Endodermal cell (in vitro differentiated cells): ENCODE data around the gene LY86. TPM values are rescaled to one million over a fixed set of nuclear protein-coding genes. Genes with fewer than 3 reads are reported as not detected.
A peak's percentile ranks its signal among the peaks of the same experiment; 100 is the strongest.

Experiments
- DNase-seq: peaks from one replicate; pipeline ENCODE4 v3.0.0-alpha.2; 2017
- H3K27ac ChIP-seq: 2 replicates; pipeline ENCODE4 v1.5.1; 2013; ENCODE audit warnings: mild to moderate bottlenecking, low read depth, low read length, moderate library complexity
- H3K27me3 ChIP-seq: 2 replicates; pipeline ENCODE4 v1.6.1; 2013; ENCODE audit warnings: mild to moderate bottlenecking, low read length, moderate library complexity; ENCODE audit not compliant: insufficient read depth, control insufficient read depth, poor library complexity, severe bottlenecking
- H3K36me3 ChIP-seq: 2 replicates; pipeline ENCODE4 v1.7.0; 2013; ENCODE audit warnings: mild to moderate bottlenecking, low read length, moderate library complexity; ENCODE audit not compliant: control insufficient read depth, insufficient read depth
- H3K4me1 ChIP-seq: one replicate; pipeline ENCODE4 v1.7.0; 2013; ENCODE audit warnings: low read length; ENCODE audit not compliant: control insufficient read depth, insufficient read depth
- H3K4me3 ChIP-seq: 2 replicates; pipeline ENCODE4 v1.5.1; 2013; ENCODE audit warnings: mild to moderate bottlenecking, low read length, moderate library complexity
- H3K9ac ChIP-seq: 2 replicates; pipeline ENCODE4 v1.6.1; 2013; ENCODE audit warnings: mild to moderate bottlenecking, low read length, moderate library complexity; ENCODE audit not compliant: poor library complexity, severe bottlenecking; ENCODE audit errors: extremely low read depth
- H3K9me3 ChIP-seq: 2 replicates; pipeline ENCODE4 v1.6.1; 2013; ENCODE audit warnings: mild to moderate bottlenecking, low read length, moderate library complexity; ENCODE audit not compliant: control insufficient read depth
- H3K27ac Mint-ChIP-seq: 2 replicates; pipeline ENCODE4 v1.8.0; 2020; ENCODE audit warnings: mixed read lengths
- H3K27me3 Mint-ChIP-seq: 2 replicates; pipeline ENCODE4 v1.8.0; 2021; ENCODE audit warnings: mild to moderate bottlenecking, mixed read lengths; ENCODE audit not compliant: insufficient read depth
- H3K36me3 Mint-ChIP-seq: 2 replicates; pipeline ENCODE4 v1.8.0; 2020; ENCODE audit warnings: low read depth, mixed read lengths
- H3K4me1 Mint-ChIP-seq: 2 replicates; pipeline ENCODE4 v1.8.0; 2020; ENCODE audit warnings: mixed read lengths
- H3K4me3 Mint-ChIP-seq: 2 replicates; pipeline ENCODE4 v1.8.0; 2020; ENCODE audit warnings: mild to moderate bottlenecking, moderate library complexity, mixed read lengths
- H3K9me3 Mint-ChIP-seq: 2 replicates; pipeline ENCODE4 v1.8.0; 2020; ENCODE audit warnings: mild to moderate bottlenecking, mixed read lengths
- WGBS, 2 experiments: methylation state at CpG; one replicate each; pipeline versions ENCODE4 v1.1.5 to v1.1.7; 2013; ENCODE audit warnings: missing lambda C conversion rate in 2 of 2, mixed read lengths in 1 of 2; ENCODE audit not compliant: insufficient coverage in 1 of 2, insufficient read length in 1 of 2; 5-methylcytosine and 5-hydroxymethylcytosine counted together
- total RNA-seq, 2 donors: library from RNA; stranded (reverse); fragmentation: NEBNext Ultra II Directional in 1 of 2; extraction: Animal tissue kit (Norgen Biotek cat#: 25700) in 1 of 2; gene quantifications; 2 replicates in 1 of 2; 3 replicates in 1 of 2; pipeline ENCODE4 v1.2.1, GENCODE V29; 2021
- TF ChIP-seq, protein P1 (sequence below): fragments of 200-600 bp; sonication (generic); conservative IDR thresholded peaks from 2 replicates; pipeline ENCODE4 v1.5.0; 2021; ENCODE audit warnings: antibody characterized with exemption, mild to moderate bottlenecking

Gene LY86
- total RNA-seq, 2 donors from 2014 or later: not detected

DNA sequence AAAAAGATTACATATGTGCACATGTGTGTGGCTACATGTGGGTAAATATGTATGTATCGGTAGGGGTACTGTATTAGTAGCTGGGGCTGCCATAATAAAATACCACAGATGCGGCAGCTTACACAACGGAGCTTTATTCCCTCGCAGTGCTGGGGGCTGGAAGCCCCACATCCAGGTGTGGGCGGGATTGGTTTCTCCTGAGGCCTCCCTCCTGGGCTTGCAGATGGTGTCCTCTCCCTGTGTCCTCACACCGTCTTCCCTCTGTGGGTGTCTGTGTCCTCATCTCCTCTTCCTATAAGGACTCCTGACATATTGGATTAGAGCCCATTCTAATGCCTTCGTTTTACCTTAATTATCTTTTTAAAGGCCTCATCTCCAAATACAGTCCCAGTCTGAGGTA lies 97.7 kb downstream of the LY86 start:
- no peaks in the 10 kb centered on the region for H3K36me3 Mint-ChIP-seq
- Histone ChIP-seq H3K36me3 (no peaks in the 10 kb centered on the region), H3K27me3 (peaks cover 35% of the 10 kb centered on the region), H3K27ac (no peak overlapping the region), H3K9ac (no peak overlapping the region), H3K4me1 (peaks cover 13% of the 10 kb centered on the region), H3K4me3 (peak overlapping the region; percentile 72), H3K9me3 (peaks cover 13% of the 10 kb centered on the region)
- H3K27me3 Mint-ChIP-seq: peaks cover 47% of the 10 kb centered on the region
- no peak for DNase-seq
- TF ChIP-seq, protein P1, sequence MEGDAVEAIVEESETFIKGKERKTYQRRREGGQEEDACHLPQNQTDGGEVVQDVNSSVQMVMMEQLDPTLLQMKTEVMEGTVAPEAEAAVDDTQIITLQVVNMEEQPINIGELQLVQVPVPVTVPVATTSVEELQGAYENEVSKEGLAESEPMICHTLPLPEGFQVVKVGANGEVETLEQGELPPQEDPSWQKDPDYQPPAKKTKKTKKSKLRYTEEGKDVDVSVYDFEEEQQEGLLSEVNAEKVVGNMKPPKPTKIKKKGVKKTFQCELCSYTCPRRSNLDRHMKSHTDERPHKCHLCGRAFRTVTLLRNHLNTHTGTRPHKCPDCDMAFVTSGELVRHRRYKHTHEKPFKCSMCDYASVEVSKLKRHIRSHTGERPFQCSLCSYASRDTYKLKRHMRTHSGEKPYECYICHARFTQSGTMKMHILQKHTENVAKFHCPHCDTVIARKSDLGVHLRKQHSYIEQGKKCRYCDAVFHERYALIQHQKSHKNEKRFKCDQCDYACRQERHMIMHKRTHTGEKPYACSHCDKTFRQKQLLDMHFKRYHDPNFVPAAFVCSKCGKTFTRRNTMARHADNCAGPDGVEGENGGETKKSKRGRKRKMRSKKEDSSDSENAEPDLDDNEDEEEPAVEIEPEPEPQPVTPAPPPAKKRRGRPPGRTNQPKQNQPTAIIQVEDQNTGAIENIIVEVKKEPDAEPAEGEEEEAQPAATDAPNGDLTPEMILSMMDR: no peak
- H3K9me3 Mint-ChIP-seq: peaks cover 5% of the 10 kb centered on the region
- no peak overlapping the region for H3K27ac Mint-ChIP-seq
- 94 to 98% methylated on average over 2 to 7 of the region's 7 CpGs for WGBS, 2 experiments
- H3K4me1 Mint-ChIP-seq: peaks cover 38% of the 10 kb centered on the region
- H3K4me3 Mint-ChIP-seq: peak overlapping the region; percentile 58

DNA sequence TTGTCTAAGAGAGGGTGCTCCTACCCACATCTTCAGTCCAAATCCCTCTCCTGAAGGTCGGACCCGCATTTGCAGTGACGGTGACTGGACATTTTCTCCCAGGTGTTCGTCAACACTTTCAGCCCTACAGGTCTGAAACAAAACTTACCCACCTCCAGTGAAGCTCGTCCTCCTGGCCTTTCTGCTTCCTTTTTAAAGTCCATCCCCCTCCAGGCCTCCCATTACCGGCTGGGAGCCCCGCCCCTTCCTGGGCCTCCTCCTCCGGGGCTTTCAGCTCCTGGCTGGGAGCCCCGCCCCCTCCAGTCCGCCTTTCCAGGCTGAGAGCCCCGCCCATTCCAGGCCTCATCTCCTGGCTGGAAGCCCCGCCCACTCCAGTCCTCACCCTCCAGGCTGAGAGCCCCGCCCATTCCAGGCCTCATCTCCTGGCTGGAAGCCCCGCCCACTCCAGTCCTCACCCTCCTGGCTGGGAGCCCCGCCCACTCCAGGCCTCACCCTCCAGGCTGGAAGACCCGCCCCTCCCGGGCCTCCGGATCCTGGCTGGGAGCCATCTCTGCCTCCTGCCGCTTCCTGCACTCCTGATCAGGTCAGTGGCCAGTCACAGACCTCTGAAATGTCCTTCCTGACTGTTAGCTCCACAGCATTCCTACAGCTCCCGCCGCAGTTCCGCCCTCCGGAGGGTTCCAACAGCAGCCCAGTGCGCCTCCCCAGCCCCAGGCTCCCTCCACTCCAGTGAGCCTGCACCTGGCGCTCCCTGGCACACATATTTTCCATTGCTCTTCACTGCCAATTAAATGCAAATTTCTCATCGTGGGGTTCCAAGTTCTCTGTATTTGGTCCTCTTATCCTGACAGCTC lies 98.5 kb downstream of the LY86 start:
- Histone ChIP-seq H3K9ac (peak overlapping the region; percentile 16), H3K36me3 (no peaks in the 10 kb centered on the region), H3K4me3 (peak overlapping the region; percentile 79), H3K27me3 (peaks cover 41% of the 10 kb centered on the region), H3K4me1 (peaks cover 13% of the 10 kb centered on the region), H3K9me3 (peaks cover 21% of the 10 kb centered on the region), H3K27ac (no peak overlapping the region)
- H3K9me3 Mint-ChIP-seq: peaks cover 13% of the 10 kb centered on the region
- peak overlapping the region; percentile 92 for H3K27ac Mint-ChIP-seq
- DNase-seq: peak; percentile 99
- WGBS, 2 experiments: 16 to 43% methylated on average over 7 to 26 of the region's 26 CpGs
- peaks cover 55% of the 10 kb centered on the region for H3K27me3 Mint-ChIP-seq
- peaks cover 30% of the 10 kb centered on the region for H3K4me1 Mint-ChIP-seq
- TF ChIP-seq, protein P1: peak; percentile 11
- H3K36me3 Mint-ChIP-seq: no peaks in the 10 kb centered on the region
- H3K4me3 Mint-ChIP-seq: peak overlapping the region; percentile 58

DNA sequence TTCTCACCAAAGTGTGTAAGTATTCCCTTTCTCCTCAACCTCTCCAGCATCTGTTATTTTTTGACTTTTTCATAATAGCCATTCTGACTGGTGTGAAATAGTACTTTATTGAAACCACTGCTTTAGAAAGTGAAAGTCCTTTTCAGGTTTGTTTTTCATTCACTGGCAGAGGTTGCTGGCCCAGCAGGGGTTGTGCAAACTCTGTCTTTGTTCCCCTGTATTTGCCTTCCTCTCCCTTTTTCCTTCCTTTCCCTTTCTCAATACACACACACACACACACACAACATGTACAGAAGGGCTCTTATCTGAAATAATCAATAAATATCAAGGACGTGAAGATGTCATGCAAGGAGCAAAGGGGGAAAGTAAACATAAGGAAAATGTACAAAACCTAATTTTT lies 99.8 kb downstream of the LY86 start:
- Mint-ChIP-seq H3K4me3 (no peak overlapping the region), H3K36me3 (no peaks in the 10 kb centered on the region), H3K27me3 (peaks cover 55% of the 10 kb centered on the region), H3K4me1 (peaks cover 28% of the 10 kb centered on the region), H3K9me3 (peaks cover 13% of the 10 kb centered on the region), H3K27ac (no peak overlapping the region)
- H3K36me3 ChIP-seq: no peaks in the 10 kb centered on the region
- H3K4me1 ChIP-seq: peaks cover 13% of the 10 kb centered on the region
- TF ChIP-seq, protein P1: no peak
- H3K9me3 ChIP-seq: peaks cover 21% of the 10 kb centered on the region
- no peak overlapping the region for H3K9ac ChIP-seq
- H3K27me3 ChIP-seq: peaks cover 44% of the 10 kb centered on the region
- H3K27ac ChIP-seq: no peak overlapping the region
- no peak overlapping the region for H3K4me3 ChIP-seq
- WGBS, 2 experiments: 71% methylated on average over 1 of the region's 1 CpG; no CpG with 5 or more reads in 1 of the 2 experiments
- peak; percentile 56 for DNase-seq
